ENCODE results near the gene RAB13.
A peak's percentile ranks its signal among the peaks of the same experiment; 100 is the strongest.

RAB13 gene

DNA sequence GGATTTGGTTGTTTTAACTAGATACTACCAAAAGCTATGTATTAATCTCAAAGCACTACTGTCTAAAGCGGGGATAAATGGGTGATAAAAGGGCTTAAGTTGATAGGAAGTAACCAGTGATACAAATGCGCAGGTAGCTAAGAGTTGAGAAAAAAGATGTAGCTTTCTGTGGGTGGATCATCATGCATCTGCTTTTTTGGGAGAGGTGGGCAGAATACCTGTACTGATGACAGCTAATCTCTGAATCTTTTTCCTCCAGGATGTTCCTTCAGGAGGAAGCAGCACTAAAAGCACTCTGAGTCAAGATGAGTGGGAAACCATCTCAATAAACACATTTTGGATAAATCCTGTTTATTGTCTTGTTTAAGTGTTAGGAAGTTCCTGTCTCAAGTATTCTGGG lies 5.7 kb upstream of the RAB13 start:
- TF ChIP-seq FOXM1 (IDR thresholded peaks at IDR 0.05; ENCODE audit: borderline replicate concordance, low read depth) (no peak), TCF12 (IDR thresholded peaks at IDR 0.05; ENCODE audit: low read depth) (no peak), NFIC (IDR thresholded peaks at IDR 0.05) (no peak), USF1 (IDR thresholded peaks at IDR 0.05) (no peak), REST (IDR thresholded peaks at IDR 0.05; ENCODE audit: low read depth) (no peak), CREB1 (IDR thresholded peaks at IDR 0.05; ENCODE audit: low read depth) (no peak), TAF1 (IDR thresholded peaks at IDR 0.05; ENCODE audit: low read depth) (no peak), EGR1 (IDR thresholded peaks at IDR 0.05) (no peak), TEAD4 (IDR thresholded peaks at IDR 0.05) (no peak), EP300 (IDR thresholded peaks at IDR 0.05; ENCODE audit: borderline replicate concordance) (no peak), ZBTB7A (IDR thresholded peaks at IDR 0.05; ENCODE audit: low read depth) (no peak), RAD21 (IDR thresholded peaks at IDR 0.05; ENCODE audit: low read depth) (no peak), CEBPB (IDR thresholded peaks at IDR 0.05) (no peak), YY1 (IDR thresholded peaks at IDR 0.05; ENCODE audit: low read depth) (no peak)
- TF ChIP-seq, protein P1, sequence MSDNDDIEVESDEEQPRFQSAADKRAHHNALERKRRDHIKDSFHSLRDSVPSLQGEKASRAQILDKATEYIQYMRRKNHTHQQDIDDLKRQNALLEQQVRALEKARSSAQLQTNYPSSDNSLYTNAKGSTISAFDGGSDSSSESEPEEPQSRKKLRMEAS (IDR thresholded peaks at IDR 0.05) = no peak

DNA sequence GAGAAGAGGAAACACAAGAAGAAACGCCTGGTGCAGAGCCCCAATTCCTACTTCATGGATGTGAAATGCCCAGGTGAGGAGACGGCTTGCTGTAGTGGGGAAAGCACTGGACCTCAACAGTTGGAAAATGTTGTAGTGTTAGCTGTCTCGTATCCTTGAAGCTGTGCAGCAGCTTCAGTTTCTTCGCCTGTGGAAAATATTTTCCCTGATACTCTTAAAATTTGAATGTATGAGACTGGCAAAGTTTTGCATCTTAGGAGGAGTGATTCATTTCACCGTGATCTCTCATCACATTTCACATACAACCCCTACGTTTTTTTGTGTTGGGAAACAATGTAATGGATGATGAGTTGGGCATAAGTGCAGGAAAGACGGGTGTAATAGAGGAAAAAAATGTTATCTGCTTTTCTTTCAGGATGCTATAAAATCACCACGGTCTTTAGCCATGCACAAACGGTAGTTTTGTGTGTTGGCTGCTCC lies 5.1 kb upstream of the RAB13 start:
- TF ChIP-seq YY1 (IDR thresholded peaks at IDR 0.05; ENCODE audit: low read depth) (no peak), CEBPB (IDR thresholded peaks at IDR 0.05) (no peak), RAD21 (IDR thresholded peaks at IDR 0.05; ENCODE audit: low read depth) (no peak), TAF1 (IDR thresholded peaks at IDR 0.05; ENCODE audit: low read depth) (no peak), ZBTB7A (IDR thresholded peaks at IDR 0.05; ENCODE audit: low read depth) (no peak), EP300 (IDR thresholded peaks at IDR 0.05; ENCODE audit: borderline replicate concordance) (no peak), USF1 (IDR thresholded peaks at IDR 0.05) (no peak), FOXM1 (IDR thresholded peaks at IDR 0.05; ENCODE audit: borderline replicate concordance, low read depth) (no peak), NFIC (IDR thresholded peaks at IDR 0.05) (no peak), EGR1 (IDR thresholded peaks at IDR 0.05) (no peak), REST (IDR thresholded peaks at IDR 0.05; ENCODE audit: low read depth) (no peak), CREB1 (IDR thresholded peaks at IDR 0.05; ENCODE audit: low read depth) (no peak), TCF12 (IDR thresholded peaks at IDR 0.05; ENCODE audit: low read depth) (no peak), TEAD4 (IDR thresholded peaks at IDR 0.05) (no peak)
- TF ChIP-seq, protein P1 (IDR thresholded peaks at IDR 0.05) = no peak

DNA sequence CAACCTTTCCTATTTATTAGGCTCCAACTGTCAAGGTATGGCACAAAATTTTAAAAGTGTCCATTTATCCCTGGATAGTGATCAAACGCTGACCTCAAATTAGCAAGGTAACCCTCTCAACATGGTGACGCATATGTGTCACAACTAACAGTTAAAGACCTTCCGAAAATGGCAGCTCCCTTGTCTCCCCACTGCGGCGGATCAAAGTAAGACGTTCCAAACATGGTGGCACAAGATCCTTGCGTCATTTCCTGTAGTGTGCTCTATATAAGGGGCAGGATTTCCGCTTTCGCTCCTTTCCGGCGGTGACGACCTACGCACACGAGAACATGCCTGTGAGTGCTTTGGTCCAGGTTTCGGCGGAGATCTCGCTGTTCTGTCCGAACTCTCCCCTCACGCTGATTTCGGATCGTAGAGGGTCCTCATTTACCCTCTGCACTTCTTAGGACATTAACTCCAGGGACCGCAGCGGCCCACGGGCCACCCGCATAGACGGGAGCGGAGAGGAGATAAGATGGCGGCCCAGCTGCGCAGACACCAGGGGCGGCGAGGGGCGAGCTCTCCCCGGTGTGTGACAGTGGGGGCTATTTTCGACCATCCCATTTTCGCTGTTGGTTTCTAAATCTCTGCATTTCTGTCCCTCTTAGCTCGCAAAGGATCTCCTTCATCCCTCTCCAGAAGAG lies 4.5 kb upstream of the RAB13 start, which contains the start of gene RPS27:
Gene RPS27, plus strand, starts transcription at position 295 of the 683 bp plus-strand sequence. Its CDS starts 35 bp downstream, at position 330.
- TF ChIP-seq, protein P1 (IDR thresholded peaks at IDR 0.05) = peak; percentile 86
- TF ChIP-seq CEBPB (IDR thresholded peaks at IDR 0.05) (0 out of 2 replicates have a peak, but pooled peaks have one; percentile 40), USF1 (IDR thresholded peaks at IDR 0.05) (peak; percentile 39; the same call in 1 of the 2 replicates), CREB1 (IDR thresholded peaks at IDR 0.05; ENCODE audit: low read depth) (peak; percentile 93), ZBTB7A (IDR thresholded peaks at IDR 0.05; ENCODE audit: low read depth) (0 out of 2 replicates have a peak, but pooled peaks have one; percentile 46), TCF12 (IDR thresholded peaks at IDR 0.05; ENCODE audit: low read depth) (peak; percentile 66), FOXM1 (IDR thresholded peaks at IDR 0.05; ENCODE audit: borderline replicate concordance, low read depth) (no peak), EP300 (IDR thresholded peaks at IDR 0.05; ENCODE audit: borderline replicate concordance) (peak; percentile 24; the same call in 1 of the 2 replicates), EGR1 (IDR thresholded peaks at IDR 0.05) (peak; percentile 90), TEAD4 (IDR thresholded peaks at IDR 0.05) (peak; percentile 49), YY1 (IDR thresholded peaks at IDR 0.05; ENCODE audit: low read depth) (peak; percentile 99), RAD21 (IDR thresholded peaks at IDR 0.05; ENCODE audit: low read depth) (no peak), NFIC (IDR thresholded peaks at IDR 0.05) (no peak), TAF1 (IDR thresholded peaks at IDR 0.05; ENCODE audit: low read depth) (peak; percentile 96)

- TF ChIP-seq CEBPB (IDR thresholded peaks at IDR 0.05) (no peak), TEAD4 (IDR thresholded peaks at IDR 0.05) (no peak), USF1 (IDR thresholded peaks at IDR 0.05) (no peak), EP300 (IDR thresholded peaks at IDR 0.05; ENCODE audit: borderline replicate concordance) (no peak), FOXM1 (IDR thresholded peaks at IDR 0.05; ENCODE audit: borderline replicate concordance, low read depth) (no peak), ZBTB7A (IDR thresholded peaks at IDR 0.05; ENCODE audit: low read depth) (no peak), CREB1 (IDR thresholded peaks at IDR 0.05; ENCODE audit: low read depth) (no peak), REST (IDR thresholded peaks at IDR 0.05; ENCODE audit: low read depth) (no peak), TAF1 (IDR thresholded peaks at IDR 0.05; ENCODE audit: low read depth) (no peak), NFIC (IDR thresholded peaks at IDR 0.05) (no peak), TCF12 (IDR thresholded peaks at IDR 0.05; ENCODE audit: low read depth) (no peak), YY1 (IDR thresholded peaks at IDR 0.05; ENCODE audit: low read depth) (no peak), EGR1 (IDR thresholded peaks at IDR 0.05) (no peak), RAD21 (IDR thresholded peaks at IDR 0.05; ENCODE audit: low read depth) (no peak)
- TF ChIP-seq, protein P1 (IDR thresholded peaks at IDR 0.05) = no peak
These were observed 1.5 kb upstream of the RAB13 start for GRCh38 chr1:153987621-153988020.
